ENCODE data around the gene OR1L8. TPM values are rescaled to one million over a fixed set of nuclear protein-coding genes. Genes with fewer than 3 reads are reported as not detected.
"Not testable (repeated sequence)": the region's sequence is repeated elsewhere in the genome, so short reads cannot be mapped to it uniquely, and the experiment has no call there.

The OR1L8 gene
- total RNA-seq, 2 experiments from 2014 or later: not detected

DNA sequence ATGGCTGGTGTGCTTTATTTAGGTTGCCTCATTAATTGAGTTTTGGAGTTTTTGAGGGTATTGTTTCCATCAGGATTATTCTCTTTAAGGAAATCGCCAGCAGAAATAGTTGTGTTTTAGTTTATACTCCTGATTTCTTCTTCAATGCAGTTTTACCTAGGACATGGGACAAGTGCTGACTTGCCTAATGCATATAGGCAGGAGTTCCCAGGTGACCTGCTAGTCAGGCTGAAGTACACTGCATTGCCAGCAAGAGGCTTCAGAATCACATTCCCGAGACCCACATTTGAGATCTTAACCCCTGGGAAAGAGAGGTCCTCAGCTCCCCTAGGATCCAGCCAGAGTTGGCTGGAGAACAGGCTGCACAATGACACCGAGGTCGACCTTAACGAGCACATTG lies 31.8 kb downstream of the OR1L8 start:
- H3K27ac Mint-ChIP-seq: no peak overlapping the region
- no peaks in the 10 kb centered on the region for H3K9me3 Mint-ChIP-seq (ENCODE audit: insufficient read depth)
- no peak for ATAC-seq
- H3K36me3 Mint-ChIP-seq (ENCODE audit: low read depth): no peaks in the 10 kb centered on the region
- no peak overlapping the region for H3K4me3 Mint-ChIP-seq
- H3K4me1 Mint-ChIP-seq (ENCODE audit: low read depth): no peaks in the 10 kb centered on the region
- H3K27me3 Mint-ChIP-seq (ENCODE audit: low read depth): peaks cover 38% of the 10 kb centered on the region
- ChIA-PET POLR2A (no interaction called here), CTCF (no interaction called here)
- DNase-seq: no peak

DNA sequence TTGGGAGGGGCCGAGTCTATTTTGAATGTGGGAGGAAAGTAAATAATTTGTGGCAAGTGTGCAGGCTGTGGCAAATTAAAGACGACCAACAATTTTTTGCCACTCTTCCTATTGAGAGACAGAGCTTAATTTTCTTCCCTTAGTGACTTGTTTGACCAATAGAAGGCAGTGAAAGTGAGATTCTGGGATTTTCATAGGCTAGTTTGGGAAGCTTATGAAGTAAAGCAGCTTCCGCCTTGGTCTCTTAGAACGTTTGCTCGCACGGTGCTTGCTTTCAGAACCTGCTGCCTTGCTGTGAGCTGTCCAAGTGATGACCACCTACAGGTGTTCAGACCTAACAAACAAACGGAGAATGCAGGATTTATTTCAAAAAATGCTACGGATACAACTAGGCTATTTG lies 37.0 kb downstream of the OR1L8 start:
- Mint-ChIP-seq H3K9me3 (ENCODE audit: insufficient read depth) (no peaks in the 10 kb centered on the region), H3K27me3 (ENCODE audit: low read depth) (peaks cover 25% of the 10 kb centered on the region), H3K27ac (no peak overlapping the region), H3K4me1 (ENCODE audit: low read depth) (no peaks in the 10 kb centered on the region), H3K36me3 (ENCODE audit: low read depth) (no peaks in the 10 kb centered on the region), H3K4me3 (no peak overlapping the region)
- DNase-seq (no peak), ATAC-seq (no peak)
- ChIA-PET POLR2A (no interaction called here), CTCF (no interaction called here)

DNA sequence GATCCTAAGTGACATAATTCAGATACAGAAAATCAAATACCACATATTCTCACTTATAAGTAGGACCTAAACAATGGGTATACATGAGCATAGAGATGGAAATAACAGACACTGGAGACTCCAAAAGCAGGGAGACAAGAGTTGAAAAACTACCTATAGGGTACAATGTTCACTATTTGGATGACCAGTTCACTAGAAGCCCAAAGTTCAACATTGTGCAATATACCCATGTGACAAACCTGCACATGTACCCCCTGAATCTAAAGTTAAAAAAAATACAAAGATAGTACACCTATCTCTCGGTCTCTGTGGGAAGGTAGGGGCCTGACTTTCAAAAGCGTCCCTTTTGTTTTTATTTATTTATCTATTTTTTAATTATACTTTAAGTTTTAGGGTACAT lies 44.4 kb downstream of the OR1L8 start:
- Mint-ChIP-seq H3K27me3 (ENCODE audit: low read depth) (peaks cover 9% of the 10 kb centered on the region), H3K4me3 (no peak overlapping the region), H3K4me1 (ENCODE audit: low read depth) (no peaks in the 10 kb centered on the region), H3K27ac (no peak overlapping the region), H3K9me3 (ENCODE audit: insufficient read depth) (no peaks in the 10 kb centered on the region), H3K36me3 (ENCODE audit: low read depth) (no peaks in the 10 kb centered on the region)
- ChIA-PET CTCF (no interaction called here), POLR2A (no interaction called here)
- ATAC-seq: no peak
- DNase-seq: no peak

DNA sequence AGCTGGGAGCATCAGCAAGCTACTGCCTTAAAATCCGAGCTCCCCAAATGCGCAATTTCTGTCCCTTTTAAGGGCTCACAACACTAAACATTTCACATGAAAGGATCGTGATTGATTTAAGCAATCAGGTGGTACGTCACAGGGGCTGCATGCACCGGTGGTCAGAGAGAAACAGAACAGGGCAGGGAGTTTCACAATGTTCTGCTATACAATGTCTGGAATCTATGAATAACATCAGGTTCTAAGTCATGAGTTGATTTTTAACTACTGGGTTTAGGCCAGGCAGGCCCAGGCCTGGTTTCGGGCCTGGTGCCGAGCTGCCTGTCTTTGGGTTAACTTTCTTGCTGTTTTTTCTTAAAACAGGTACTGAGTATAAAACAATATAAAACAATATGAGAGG lies 46.1 kb downstream of the OR1L8 start:
- H3K27me3 Mint-ChIP-seq (ENCODE audit: low read depth); H3K4me3 Mint-ChIP-seq; H3K27ac Mint-ChIP-seq; POLR2A ChIA-PET; CTCF ChIA-PET; H3K9me3 Mint-ChIP-seq (ENCODE audit: insufficient read depth); H3K36me3 Mint-ChIP-seq (ENCODE audit: low read depth); H3K4me1 Mint-ChIP-seq (ENCODE audit: low read depth); DNase-seq; ATAC-seq: not testable (repeated sequence)

DNA sequence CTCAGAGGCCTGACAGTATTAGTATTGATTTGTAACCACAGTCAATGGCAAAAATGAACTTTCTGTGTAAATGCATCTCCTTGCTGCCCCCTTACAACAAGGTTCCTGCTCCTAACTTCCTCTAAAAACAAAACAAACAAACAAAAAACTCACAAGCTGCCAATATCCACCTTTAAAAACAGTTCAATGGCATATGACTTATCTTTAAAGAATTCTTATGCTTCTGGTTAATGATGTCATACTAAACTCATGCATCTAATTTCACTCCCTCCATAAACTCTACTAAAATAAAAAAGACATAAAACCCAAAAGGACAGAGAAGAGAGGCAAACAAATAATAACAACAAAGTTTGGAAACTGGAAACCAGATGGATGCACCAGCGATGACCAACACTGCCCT lies 47.0 kb downstream of the OR1L8 start:
- ATAC-seq: no peak
- ChIA-PET CTCF (no interaction called here), POLR2A (no interaction called here)
- no peak overlapping the region for H3K27ac Mint-ChIP-seq
- H3K4me3 Mint-ChIP-seq: no peak overlapping the region
- no peaks in the 10 kb centered on the region for H3K9me3 Mint-ChIP-seq (ENCODE audit: insufficient read depth)
- H3K4me1 Mint-ChIP-seq (ENCODE audit: low read depth): no peaks in the 10 kb centered on the region
- DNase-seq: no peak
- peaks cover 3% of the 10 kb centered on the region for H3K27me3 Mint-ChIP-seq (ENCODE audit: low read depth)
- H3K36me3 Mint-ChIP-seq (ENCODE audit: low read depth): no peaks in the 10 kb centered on the region

DNA sequence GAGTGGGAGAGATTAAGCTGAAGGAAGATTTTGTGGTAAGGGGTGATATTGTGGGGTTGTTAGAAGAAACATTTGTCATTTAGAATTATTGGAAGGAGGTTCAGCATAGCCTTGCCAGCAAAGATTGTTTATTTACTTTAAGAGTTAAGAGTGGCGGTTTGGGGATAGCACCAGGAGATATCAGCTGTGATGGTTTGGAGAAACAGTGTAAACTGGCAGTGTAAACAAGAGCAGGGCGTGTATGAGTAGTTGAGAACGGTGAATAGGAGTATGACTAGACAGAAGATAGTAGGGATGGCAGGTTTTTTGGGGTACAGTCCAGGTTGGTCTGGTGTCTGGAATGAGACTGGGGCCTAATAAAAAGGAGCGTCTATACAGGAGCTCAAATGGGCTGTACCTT lies 52.0 kb downstream of the OR1L8 start:
- H3K4me3 Mint-ChIP-seq; DNase-seq; H3K36me3 Mint-ChIP-seq (ENCODE audit: low read depth); POLR2A ChIA-PET; ATAC-seq; H3K9me3 Mint-ChIP-seq (ENCODE audit: insufficient read depth); H3K27ac Mint-ChIP-seq; H3K27me3 Mint-ChIP-seq (ENCODE audit: low read depth); CTCF ChIA-PET; H3K4me1 Mint-ChIP-seq (ENCODE audit: low read depth): not testable (repeated sequence)

DNA sequence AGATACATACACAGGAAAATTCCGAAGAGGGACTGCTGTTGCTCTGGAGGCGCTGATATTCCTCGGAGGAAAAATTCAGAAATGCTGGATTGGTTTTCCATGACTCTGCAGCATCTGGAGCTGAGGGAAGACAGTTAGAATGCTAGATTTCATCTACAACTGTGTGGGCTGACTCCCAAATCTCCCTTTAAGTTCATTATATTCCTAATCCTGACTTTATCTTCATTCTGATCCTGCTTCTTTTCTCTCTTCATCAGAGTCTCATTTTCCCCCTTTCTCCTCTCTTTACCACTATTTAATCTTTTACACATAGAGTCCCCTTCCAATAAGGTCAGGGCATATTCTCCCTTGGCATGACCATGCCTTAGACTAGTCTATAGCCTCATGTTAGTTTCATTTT lies 56.0 kb downstream of the OR1L8 start, which contains the start of gene OR1N1:
OR1N1 (minus strand) TSS at position 101 of the 400 bp plus-strand sequence; CDS start at position 101, 0 bp downstream.
- DNase-seq (no peak), ATAC-seq (no peak)
- CTCF ChIA-PET: no interaction called here
- Mint-ChIP-seq H3K4me3 (no peak within 1 kb of the TSS), H3K27ac (no peak within 1 kb of the TSS), H3K36me3 (ENCODE audit: low read depth) (no peaks in the 10 kb centered on the region), H3K9me3 (ENCODE audit: insufficient read depth) (no peaks in the 10 kb centered on the region), H3K27me3 (ENCODE audit: low read depth) (peaks cover 10% of the 10 kb centered on the region), H3K4me1 (ENCODE audit: low read depth) (no peaks in the 10 kb centered on the region)
- POLR2A ChIA-PET: no interaction called here

DNA sequence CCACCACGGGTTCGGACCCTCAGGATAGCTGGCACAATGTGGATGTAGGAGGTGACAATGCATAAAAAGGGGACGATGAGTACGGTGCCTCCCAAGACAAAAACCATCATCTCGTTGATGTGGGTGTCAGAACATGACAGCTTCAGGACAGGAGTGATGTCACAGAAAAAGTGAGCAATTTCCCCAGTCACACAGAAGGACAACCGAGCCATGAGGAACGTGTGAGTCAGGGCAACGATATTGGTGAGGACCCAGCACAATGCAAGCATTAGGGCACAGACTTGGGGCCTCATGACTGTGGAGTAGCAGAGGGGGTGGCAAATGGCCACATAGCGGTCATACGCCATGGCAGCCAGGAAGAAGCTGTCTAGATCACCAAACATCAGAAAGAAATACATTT lies 56.6 kb downstream of the OR1L8 start:
- Mint-ChIP-seq H3K4me1 (ENCODE audit: low read depth) (no peaks in the 10 kb centered on the region), H3K27ac (no peak overlapping the region), H3K27me3 (ENCODE audit: low read depth) (peaks cover 13% of the 10 kb centered on the region), H3K9me3 (ENCODE audit: insufficient read depth) (no peaks in the 10 kb centered on the region), H3K36me3 (ENCODE audit: low read depth) (no peaks in the 10 kb centered on the region), H3K4me3 (no peak overlapping the region)
- no peak for ATAC-seq
- CTCF ChIA-PET: no interaction called here
- POLR2A ChIA-PET: no interaction called here
- DNase-seq: no peak

DNA sequence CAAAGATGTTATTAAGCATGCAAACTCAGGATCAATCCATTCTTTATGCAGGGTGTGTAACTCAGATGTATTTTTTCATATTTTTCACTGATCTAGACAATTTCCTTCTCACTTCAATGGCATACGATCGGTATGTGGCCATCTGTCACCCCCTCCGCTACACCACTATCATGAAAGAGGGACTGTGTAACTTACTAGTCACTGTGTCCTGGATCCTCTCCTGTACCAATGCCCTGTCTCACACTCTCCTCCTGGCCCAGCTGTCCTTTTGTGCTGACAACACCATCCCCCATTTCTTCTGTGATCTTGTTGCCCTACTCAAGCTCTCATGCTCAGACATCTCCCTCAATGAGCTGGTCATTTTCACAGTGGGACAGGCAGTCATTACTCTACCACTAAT lies 63.8 kb downstream of the OR1L8 start:
- no peak overlapping the region for H3K27ac Mint-ChIP-seq
- ChIA-PET CTCF (no interaction called here), POLR2A (no interaction called here)
- no peaks in the 10 kb centered on the region for H3K4me1 Mint-ChIP-seq (ENCODE audit: low read depth)
- H3K9me3 Mint-ChIP-seq (ENCODE audit: insufficient read depth): no peaks in the 10 kb centered on the region
- ATAC-seq (no peak), DNase-seq (no peak)
- H3K36me3 Mint-ChIP-seq (ENCODE audit: low read depth): no peaks in the 10 kb centered on the region
- H3K4me3 Mint-ChIP-seq: no peak overlapping the region
- H3K27me3 Mint-ChIP-seq (ENCODE audit: low read depth): peaks cover 15% of the 10 kb centered on the region

DNA sequence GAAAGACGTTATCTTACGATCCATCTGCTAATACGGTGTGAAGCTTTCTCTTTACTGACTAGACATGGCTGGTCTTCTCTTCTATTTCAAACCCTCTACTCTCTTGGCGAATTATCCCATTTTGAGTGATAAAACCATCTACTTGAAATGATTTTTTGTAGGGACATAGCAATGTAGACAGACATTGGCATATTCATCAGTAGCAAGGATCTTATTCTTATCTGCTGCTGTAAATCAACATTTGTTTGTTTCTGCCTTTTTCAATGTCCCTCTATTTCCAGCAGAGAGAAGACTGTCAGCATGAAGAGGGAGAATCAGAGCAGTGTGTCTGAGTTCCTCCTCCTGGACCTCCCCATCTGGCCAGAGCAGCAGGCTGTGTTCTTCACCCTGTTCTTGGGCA lies 64.3 kb downstream of the OR1L8 start, which contains the start of gene OR1J4:
OR1J4 (plus strand) TSS at position 301 of the 400 bp plus-strand sequence; CDS start at position 301, 0 bp downstream.
- POLR2A ChIA-PET: no interaction called here
- no peaks in the 10 kb centered on the region for H3K4me1 Mint-ChIP-seq (ENCODE audit: low read depth)
- no peaks in the 10 kb centered on the region for H3K9me3 Mint-ChIP-seq (ENCODE audit: insufficient read depth)
- H3K27ac Mint-ChIP-seq: no peak within 1 kb of the TSS
- H3K27me3 Mint-ChIP-seq (ENCODE audit: low read depth): peaks cover 19% of the 10 kb centered on the region
- no peak for DNase-seq
- no peak within 1 kb of the TSS for H3K4me3 Mint-ChIP-seq
- no peaks in the 10 kb centered on the region for H3K36me3 Mint-ChIP-seq (ENCODE audit: low read depth)
- CTCF ChIA-PET: interaction anchor here (1.2 kb wide), 1 partner anchor 20 kb away, joined by 3 read pairs; no protein-coding TSS in a partner anchor
- no peak for ATAC-seq

DNA sequence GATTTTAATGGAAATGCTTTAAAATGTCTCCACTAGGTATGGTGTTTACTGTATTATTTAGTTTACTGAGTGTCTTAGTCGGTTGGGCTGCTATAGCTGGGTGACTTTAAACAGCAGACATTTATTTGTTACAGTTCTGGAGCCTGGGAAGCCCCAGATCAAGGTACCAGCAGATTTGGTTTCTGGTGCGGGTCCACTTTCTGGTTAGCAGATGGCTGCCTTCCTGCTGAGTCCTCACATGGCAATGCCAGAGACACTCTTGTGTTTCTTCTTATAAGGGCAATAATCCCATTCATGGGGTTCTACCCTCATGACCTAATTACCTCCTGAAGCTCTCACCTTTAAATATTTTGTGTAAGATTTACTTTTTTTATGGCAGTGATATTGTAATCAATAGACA lies 65.0 kb downstream of the OR1L8 start:
- Mint-ChIP-seq H3K4me3 (no peak overlapping the region), H3K36me3 (ENCODE audit: low read depth) (no peaks in the 10 kb centered on the region), H3K4me1 (ENCODE audit: low read depth) (no peaks in the 10 kb centered on the region), H3K27ac (no peak overlapping the region), H3K27me3 (ENCODE audit: low read depth) (peaks cover 20% of the 10 kb centered on the region), H3K9me3 (ENCODE audit: insufficient read depth) (no peaks in the 10 kb centered on the region)
- ChIA-PET CTCF (interaction anchor here (1.2 kb wide), 1 partner anchor 20 kb away, joined by 3 read pairs; no protein-coding TSS in a partner anchor), POLR2A (no interaction called here)
- ATAC-seq (no peak), DNase-seq (no peak)
